Panc1 (cell line): ENCODE data around the gene KRT6C.

ENCODE experiments used
- CTCF ChIP-seq: fragments of 450-650 bp; IDR thresholded peaks from 2 replicates; pipeline ENCODE4 v1.5.1; 2017; ENCODE audit warnings: mild to moderate bottlenecking
- TCF7L2 ChIP-seq: IDR thresholded peaks from 2 replicates; pipeline ENCODE4 v1.6.1; 2011; ENCODE audit warnings: mild to moderate bottlenecking, low read depth, low read length, inconsistent platforms

- TF ChIP-seq CTCF = no peak
- no peak for TF ChIP-seq TCF7L2
These were observed 46.5 kb downstream of the KRT6C start for GRCh38 chr12:52427083-52427482.
